OCI-LY1 (cell line): ENCODE data around the gene CCDC167.

Source experiments
- H2AFZ ChIP-seq: fragments of 200-600 bp; sonication (generic), shearing (Covaris generic); 2 replicates; pipeline ENCODE4 v1.6.0; 2014; ENCODE audit warnings: antibody characterized with exemption, mild to moderate bottlenecking, low read length
- H3F3A ChIP-seq: fragments of 200-600 bp; sonication (generic), shearing (Covaris generic); 2 replicates; pipeline ENCODE4 v1.6.0; 2014; ENCODE audit warnings: mild to moderate bottlenecking, antibody characterized with exemption, low read length, moderate library complexity; ENCODE audit not compliant: insufficient read depth
- H3K27ac ChIP-seq: fragments of 200-600 bp; sonication (generic); 2 replicates; pipeline ENCODE4 v1.5.1; 2014; ENCODE audit warnings: low read length, mixed run types, mild to moderate bottlenecking, low read depth; ENCODE audit not compliant: poor library complexity, severe bottlenecking
- H3K27me3 ChIP-seq: fragments of 200-600 bp; sonication (generic); 2 replicates; pipeline ENCODE4 v1.6.0; 2014; ENCODE audit warnings: antibody characterized with exemption, mild to moderate bottlenecking, low read length, moderate library complexity; ENCODE audit not compliant: insufficient read depth
- H3K36me3 ChIP-seq: fragments of 200-600 bp; sonication (generic); 2 replicates; pipeline ENCODE4 v1.6.1; 2014; ENCODE audit warnings: mild to moderate bottlenecking, antibody characterized with exemption, low read length, moderate library complexity, mixed read lengths; ENCODE audit not compliant: insufficient read depth
- H3K4me1 ChIP-seq: fragments of 200-600 bp; sonication (generic); 2 replicates; pipeline ENCODE4 v1.5.1; 2014; ENCODE audit warnings: mild to moderate bottlenecking, low read length, moderate library complexity; ENCODE audit not compliant: insufficient read depth, severe bottlenecking
- H3K4me2 ChIP-seq: fragments of 200-600 bp; sonication (generic), shearing (Covaris generic); 2 replicates; pipeline ENCODE4 v1.6.1; 2014; ENCODE audit warnings: low read length
- H3K4me3 ChIP-seq: fragments of 200-600 bp; sonication (generic); 2 replicates; pipeline ENCODE4 v1.5.1; 2014; ENCODE audit warnings: low read length, low read depth, mild to moderate bottlenecking, mixed read lengths; ENCODE audit not compliant: poor library complexity, severe bottlenecking
- H3K79me2 ChIP-seq: fragments of 200-600 bp; shearing (Covaris generic); 2 replicates; pipeline ENCODE4 v1.6.1; 2016; ENCODE audit warnings: mixed run types, low read length, mixed read lengths; ENCODE audit not compliant: insufficient read depth
- H3K9ac ChIP-seq: fragments of 200-600 bp; sonication (generic), shearing (Covaris generic); 2 replicates; pipeline ENCODE4 v1.6.1; 2014; ENCODE audit warnings: mild to moderate bottlenecking, low read length, mixed read lengths
- H3K9me2 ChIP-seq: fragments of 200-600 bp; sonication (generic), shearing (Covaris generic); 2 replicates; pipeline ENCODE4 v1.6.1; 2014; ENCODE audit warnings: low read depth, mild to moderate bottlenecking, low read length, mixed read lengths
- H3K9me3 ChIP-seq: fragments of 200-600 bp; shearing (Covaris generic); 2 replicates; pipeline ENCODE4 v1.6.1; 2014; ENCODE audit warnings: low read length, mixed read lengths
- H4K20me1 ChIP-seq: fragments of 200-600 bp; sonication (generic), shearing (Covaris generic); 2 replicates; pipeline ENCODE4 v1.6.0; 2016; ENCODE audit warnings: mild to moderate bottlenecking, low read length; ENCODE audit not compliant: insufficient read depth
- CTCF ChIP-seq: fragments of 200-600 bp; sonication (generic), shearing (Covaris generic); IDR thresholded peaks from 2 replicates; pipeline ENCODE4 v1.5.1; 2017; ENCODE audit warnings: mild to moderate bottlenecking, antibody characterized with exemption, low read length, moderate library complexity, mixed read lengths
- EZH2 ChIP-seq: fragments of 200-600 bp; sonication (generic), shearing (Covaris generic); IDR thresholded peaks from 2 replicates; pipeline ENCODE4 v1.8.0; 2017; ENCODE audit warnings: borderline replicate concordance, mixed run types, mild to moderate bottlenecking, antibody characterized with exemption, low read length, moderate library complexity, mixed read lengths

Gene CCDC167

DNA sequence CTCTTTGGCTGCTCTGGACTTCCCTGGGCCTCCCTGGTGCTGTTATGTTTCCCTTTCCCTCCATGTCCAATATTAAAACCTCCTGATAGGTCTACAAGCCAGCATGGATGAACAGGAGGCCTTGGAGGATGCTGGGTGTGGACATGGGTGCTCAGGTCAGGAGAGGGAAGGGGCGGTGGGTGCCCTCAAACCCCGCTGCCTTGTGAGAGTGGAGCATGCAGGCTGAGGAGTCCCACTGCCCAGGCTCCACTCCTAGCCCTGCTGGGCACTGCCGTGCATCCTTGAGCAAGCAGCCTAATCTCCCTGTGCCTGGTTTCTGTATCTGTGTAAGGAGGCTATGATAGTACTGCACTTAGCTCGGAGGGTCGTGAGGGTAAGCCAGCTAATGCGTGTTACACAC lies 18.4 kb upstream of the CCDC167 start:
- no peaks in the 10 kb centered on the region for H3K9me3 ChIP-seq
- no peaks in the 10 kb centered on the region for H3F3A ChIP-seq
- H3K36me3 ChIP-seq: no peaks in the 10 kb centered on the region
- no peak overlapping the region for H3K9ac ChIP-seq
- H3K4me3 ChIP-seq: no peak overlapping the region
- peaks cover 6% of the 10 kb centered on the region; the same call in 1 of the 2 replicates for H3K27me3 ChIP-seq
- H2AFZ ChIP-seq: no peak overlapping the region
- no peak overlapping the region for H3K27ac ChIP-seq
- H3K79me2 ChIP-seq: no peaks in the 10 kb centered on the region
- no peak for TF ChIP-seq CTCF
- no peak for TF ChIP-seq EZH2
- H4K20me1 ChIP-seq: no peaks in the 10 kb centered on the region
- H3K4me2 ChIP-seq: no peak overlapping the region
- H3K9me2 ChIP-seq: no peaks in the 10 kb centered on the region
- no peaks in the 10 kb centered on the region for H3K4me1 ChIP-seq

DNA sequence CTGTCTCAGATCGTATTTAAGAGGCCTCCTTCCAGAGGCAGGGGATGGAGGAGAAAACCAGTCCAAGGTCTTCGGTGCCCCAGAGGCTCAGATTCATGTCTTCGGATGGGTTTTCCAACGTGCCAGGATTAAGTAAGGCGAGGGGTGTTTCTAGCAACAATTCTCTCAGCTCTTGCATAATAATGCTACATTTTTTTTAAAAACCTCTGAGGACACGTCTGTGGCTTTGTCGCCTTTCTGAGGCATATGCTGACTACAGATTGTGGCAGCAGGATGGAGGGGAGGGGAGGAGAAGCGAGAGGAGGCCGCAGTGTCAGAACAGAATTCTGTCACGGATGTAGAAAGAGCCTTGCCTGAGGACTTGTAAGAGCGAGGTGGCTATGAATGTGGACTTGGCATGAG lies 17.7 kb upstream of the CCDC167 start:
- Histone ChIP-seq H4K20me1 (no peaks in the 10 kb centered on the region), H3K9me2 (no peaks in the 10 kb centered on the region), H3K36me3 (no peaks in the 10 kb centered on the region), H3K27me3 (peaks cover 6% of the 10 kb centered on the region; the same call in 1 of the 2 replicates), H2AFZ (no peak overlapping the region), H3K27ac (no peak overlapping the region), H3K4me3 (no peak overlapping the region), H3K79me2 (no peaks in the 10 kb centered on the region), H3F3A (no peaks in the 10 kb centered on the region), H3K9me3 (no peaks in the 10 kb centered on the region), H3K4me1 (no peaks in the 10 kb centered on the region), H3K9ac (no peak overlapping the region), H3K4me2 (no peak overlapping the region)
- TF ChIP-seq EZH2 (no peak), CTCF (no peak)

DNA sequence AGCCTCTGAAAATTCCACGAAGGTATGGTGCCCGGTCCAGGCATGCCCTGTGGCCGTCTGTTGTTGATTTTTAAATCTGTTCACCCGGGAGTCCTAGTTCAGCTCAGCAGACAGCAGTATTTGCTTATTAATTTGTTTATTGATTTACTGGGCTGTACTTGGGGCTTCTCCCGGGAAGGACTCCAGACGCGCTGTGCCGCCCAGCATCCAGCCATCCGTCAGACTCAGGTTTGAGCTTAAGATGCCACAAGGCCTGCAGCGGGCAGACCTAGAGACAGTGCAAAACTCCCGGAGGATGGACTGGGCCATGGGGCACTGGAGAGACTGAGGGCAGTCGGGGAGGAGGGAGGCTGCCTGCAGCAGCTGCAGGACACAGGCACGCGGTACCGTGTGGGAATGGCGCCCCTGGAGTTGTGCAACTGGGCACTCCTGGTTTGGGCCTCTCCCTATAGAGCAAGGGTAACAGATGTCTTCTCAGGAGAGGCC lies 17.3 kb upstream of the CCDC167 start:
- TF ChIP-seq CTCF (no peak), EZH2 (no peak)
- no peaks in the 10 kb centered on the region for H3K79me2 ChIP-seq
- H3K9ac ChIP-seq: no peak overlapping the region
- H3K4me1 ChIP-seq: no peaks in the 10 kb centered on the region
- H4K20me1 ChIP-seq: no peaks in the 10 kb centered on the region
- H3K27me3 ChIP-seq: peaks cover 6% of the 10 kb centered on the region; the same call in 1 of the 2 replicates
- H3K27ac ChIP-seq: no peak overlapping the region
- no peaks in the 10 kb centered on the region for H3K36me3 ChIP-seq
- no peaks in the 10 kb centered on the region for H3K9me2 ChIP-seq
- H3K9me3 ChIP-seq: no peaks in the 10 kb centered on the region
- H3F3A ChIP-seq: no peaks in the 10 kb centered on the region
- H2AFZ ChIP-seq: no peak overlapping the region
- H3K4me2 ChIP-seq: no peak overlapping the region
- no peak overlapping the region for H3K4me3 ChIP-seq
